A673 (cell line): ENCODE measurements around the gene AUNIP. TPM values are rescaled to one million over a fixed set of nuclear protein-coding genes. Genes with fewer than 3 reads are reported as not detected.

Experiments used
- BruUV-seq: library from RNA; stranded (reverse); fragments of 400-500 nt; replicated peaks from 2 replicates; lab custom pipeline; 2021; lab: Mats Ljungman, UMichigan
- CTCF ChIA-PET: fragments of 300-600 bp; sonication (Branson Sonifier 250); formaldehyde crosslinking; loops from one replicate; lab custom pipeline; 2022; ENCODE audit warnings: antibody characterized with exemption; lab: Charles Lee
- POLR2A ChIA-PET: fragments of 300-600 bp; sonication (Branson Sonifier 250); formaldehyde crosslinking; loops from one replicate; lab custom pipeline; 2022; ENCODE audit warnings: antibody characterized with exemption; ENCODE audit not compliant: low non-redundant PET; lab: Charles Lee
- DNase-seq: peaks from one replicate; pipeline ENCODE4 v3.0.0-alpha.2; 2015; ENCODE audit warnings: low spot score
- H3K27ac ChIP-seq: fragments of 200-600 bp; sonication (generic); 2 replicates; pipeline ENCODE4 v1.5.1; 2016; ENCODE audit warnings: mixed run types, low read depth, mild to moderate bottlenecking, mixed read lengths, antibody characterized with exemption, low read length; ENCODE audit not compliant: poor library complexity, severe bottlenecking
- H3K27me3 ChIP-seq: fragments of 200-600 bp; sonication (generic); replicated peaks from 2 replicates; pipeline ENCODE4 v1.6.1; 2017; ENCODE audit warnings: mixed run types, low read depth, mild to moderate bottlenecking, mixed read lengths, antibody characterized with exemption, low read length; ENCODE audit not compliant: insufficient read depth, poor library complexity
- H3K36me3 ChIP-seq: fragments of 200-600 bp; sonication (generic); 2 replicates; pipeline ENCODE4 v1.6.1; 2016; ENCODE audit warnings: mixed run types, mild to moderate bottlenecking, mixed read lengths, antibody characterized with exemption, low read length; ENCODE audit not compliant: insufficient read depth, poor library complexity, severe bottlenecking
- H3K4me1 ChIP-seq: fragments of 200-600 bp; sonication (generic); 2 replicates; pipeline ENCODE4 v1.6.1; 2017; ENCODE audit warnings: mixed run types, mild to moderate bottlenecking, mixed read lengths, antibody characterized with exemption, low read length; ENCODE audit not compliant: insufficient read depth, poor library complexity, severe bottlenecking
- H3K4me3 ChIP-seq: fragments of 200-600 bp; sonication (generic); 2 replicates; pipeline ENCODE4 v1.5.1; 2016; ENCODE audit warnings: low read depth, mixed run types, mild to moderate bottlenecking, mixed read lengths, low read length; ENCODE audit not compliant: poor library complexity, severe bottlenecking
- H3K9me3 ChIP-seq: fragments of 200-600 bp; sonication (generic); 2 replicates; pipeline ENCODE4 v1.6.1; 2016; ENCODE audit warnings: mixed run types, low read depth, mild to moderate bottlenecking, mixed read lengths, antibody characterized with exemption, low read length; ENCODE audit not compliant: poor library complexity, severe bottlenecking
- EZH2 ChIP-seq: fragments of 200-600 bp; sonication (generic); IDR thresholded peaks from 2 replicates; pipeline ENCODE4 v1.6.1; 2017; ENCODE audit warnings: borderline replicate concordance, low read depth, mild to moderate bottlenecking, mixed read lengths, antibody characterized with exemption, low read length; ENCODE audit not compliant: poor library complexity, severe bottlenecking
- intact Hi-C: fragments of 100-400 bp; cut with micrococcal nuclease; formaldehyde crosslinking; loops from one replicate; pipeline ENCODE4 v1.10.0; 2022; ENCODE audit not compliant: unreplicated experiment
- total RNA-seq: library from RNA; stranded (reverse); gene quantifications from 2 replicates; pipeline ENCODE4 v1.2.3, GENCODE V29; 2021
- TF ChIP-seq, protein P1 (sequence below): fragments of 300-800, 200-600 bp; sonication (generic); conservative IDR thresholded peaks from 2 replicates; pipeline ENCODE4 v1.5.1; 2017; ENCODE audit warnings: low read depth, mild to moderate bottlenecking, antibody characterized with exemption, low read length, moderate library complexity, mixed read lengths

Gene AUNIP
- total RNA-seq, 1 experiment from 2014 or later = 18.9 TPM

DNA sequence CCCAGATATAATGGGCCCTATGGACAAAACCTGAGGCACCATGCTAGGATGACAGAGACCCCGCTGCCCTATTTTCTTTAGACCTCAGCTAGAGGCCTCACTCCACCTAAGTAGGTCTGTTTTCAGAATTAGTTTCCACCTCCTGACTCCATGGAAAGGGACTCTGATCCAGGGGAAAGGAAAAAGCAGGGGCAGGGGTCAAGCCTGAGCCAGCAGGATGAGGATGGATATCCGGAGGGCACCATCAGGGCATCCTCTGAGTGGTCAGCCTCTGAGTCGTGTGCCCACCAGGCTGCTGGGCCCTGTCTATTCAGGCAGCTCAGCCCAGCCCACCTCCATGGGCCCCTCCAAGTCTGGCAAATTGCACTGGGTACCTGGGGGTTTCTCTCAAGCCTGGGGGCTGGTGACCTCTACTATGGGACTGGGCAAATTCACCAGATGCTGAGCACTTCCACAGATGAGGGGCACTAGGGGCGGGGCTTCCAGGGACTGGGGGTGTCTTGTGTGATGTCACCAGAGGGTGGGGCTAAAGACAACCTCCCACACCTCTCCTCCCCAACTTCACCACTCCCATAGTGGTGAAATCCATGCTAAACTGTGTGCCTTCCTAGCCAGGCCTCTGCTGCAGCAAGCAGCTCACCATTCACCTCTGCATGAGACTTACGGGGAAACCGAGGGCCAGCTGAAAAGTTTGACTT, 10.8 kb upstream of the AUNIP start:
- BruUV-seq = no TSS peak
- ChIA-PET CTCF (no interaction called here), POLR2A (no interaction called here)
- no peak overlapping the region for H3K27ac ChIP-seq
- peaks cover 4% of the 10 kb centered on the region for H3K4me1 ChIP-seq
- H3K36me3 ChIP-seq = no peaks in the 10 kb centered on the region
- no peaks in the 10 kb centered on the region for H3K9me3 ChIP-seq
- no peak for DNase-seq
- H3K27me3 ChIP-seq = no peaks in the 10 kb centered on the region
- H3K4me3 ChIP-seq = no peak overlapping the region
- intact Hi-C loops = no loop called here
- TF ChIP-seq, protein P1, sequence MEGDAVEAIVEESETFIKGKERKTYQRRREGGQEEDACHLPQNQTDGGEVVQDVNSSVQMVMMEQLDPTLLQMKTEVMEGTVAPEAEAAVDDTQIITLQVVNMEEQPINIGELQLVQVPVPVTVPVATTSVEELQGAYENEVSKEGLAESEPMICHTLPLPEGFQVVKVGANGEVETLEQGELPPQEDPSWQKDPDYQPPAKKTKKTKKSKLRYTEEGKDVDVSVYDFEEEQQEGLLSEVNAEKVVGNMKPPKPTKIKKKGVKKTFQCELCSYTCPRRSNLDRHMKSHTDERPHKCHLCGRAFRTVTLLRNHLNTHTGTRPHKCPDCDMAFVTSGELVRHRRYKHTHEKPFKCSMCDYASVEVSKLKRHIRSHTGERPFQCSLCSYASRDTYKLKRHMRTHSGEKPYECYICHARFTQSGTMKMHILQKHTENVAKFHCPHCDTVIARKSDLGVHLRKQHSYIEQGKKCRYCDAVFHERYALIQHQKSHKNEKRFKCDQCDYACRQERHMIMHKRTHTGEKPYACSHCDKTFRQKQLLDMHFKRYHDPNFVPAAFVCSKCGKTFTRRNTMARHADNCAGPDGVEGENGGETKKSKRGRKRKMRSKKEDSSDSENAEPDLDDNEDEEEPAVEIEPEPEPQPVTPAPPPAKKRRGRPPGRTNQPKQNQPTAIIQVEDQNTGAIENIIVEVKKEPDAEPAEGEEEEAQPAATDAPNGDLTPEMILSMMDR = no peak
- no peak for TF ChIP-seq EZH2

DNA sequence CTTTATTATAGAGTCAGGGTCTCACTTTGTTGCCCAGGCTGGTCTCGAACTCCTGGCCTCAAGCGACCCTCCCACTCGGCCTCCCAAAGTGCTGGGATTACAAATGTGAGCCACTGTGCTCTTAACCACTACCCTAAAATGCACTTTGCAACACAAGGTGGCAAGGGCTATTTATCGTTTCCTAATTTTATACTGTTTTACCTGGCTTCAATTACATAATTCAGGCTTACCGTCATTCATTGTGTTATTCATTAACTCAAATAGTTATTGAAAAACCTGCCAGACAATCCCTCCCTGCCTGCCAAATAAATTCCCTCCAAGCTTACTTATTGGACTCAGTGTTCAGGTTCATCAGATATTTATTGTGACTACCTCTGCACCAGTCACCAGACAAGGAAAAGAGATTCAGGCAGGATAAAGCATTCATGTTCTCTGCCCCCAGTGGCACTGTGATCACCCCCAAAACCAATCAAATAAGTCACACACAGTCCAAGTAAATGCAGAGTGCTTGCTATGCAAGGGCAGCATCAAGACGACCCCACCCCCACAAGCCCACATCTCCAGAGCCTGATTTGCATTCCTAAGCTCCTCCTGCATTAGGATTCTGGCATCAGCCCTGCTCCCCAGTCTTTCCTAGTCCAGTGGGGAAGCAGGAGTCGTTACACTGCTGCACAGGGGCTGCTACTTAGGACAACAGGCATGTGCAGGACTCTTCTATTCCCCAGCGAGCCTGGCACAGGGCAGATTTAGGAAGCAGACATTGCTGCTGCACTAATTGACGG, 8.1 kb upstream of the AUNIP start:
- ChIA-PET POLR2A (no interaction called here), CTCF (no interaction called here)
- H3K27ac ChIP-seq = no peak overlapping the region
- intact Hi-C loops = no loop called here
- H3K9me3 ChIP-seq = no peaks in the 10 kb centered on the region
- no peaks in the 10 kb centered on the region for H3K27me3 ChIP-seq
- no peaks in the 10 kb centered on the region for H3K4me1 ChIP-seq
- no peak overlapping the region for H3K4me3 ChIP-seq
- no peak for TF ChIP-seq EZH2
- TF ChIP-seq, protein P1 = no peak
- H3K36me3 ChIP-seq = no peaks in the 10 kb centered on the region
- BruUV-seq = no TSS peak
- no peak for DNase-seq

DNA sequence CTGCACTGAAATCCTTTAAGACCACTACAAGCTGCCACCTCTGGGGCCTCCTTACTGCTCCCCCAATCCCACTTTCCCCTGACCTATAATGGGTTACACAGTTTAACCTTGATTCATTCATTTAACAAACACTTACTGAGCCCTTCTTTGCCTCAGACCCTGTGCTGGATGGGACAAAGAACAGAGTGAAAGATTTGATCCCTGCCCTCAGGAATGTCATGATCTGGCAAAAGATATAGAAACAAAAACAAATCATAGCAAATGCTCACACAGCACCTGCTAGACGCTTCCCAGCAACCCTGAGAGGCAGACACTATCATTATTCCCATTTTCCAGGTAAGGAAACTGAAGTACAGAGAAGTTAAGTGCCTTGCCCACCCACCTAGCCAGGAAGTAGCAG, 7.0 kb upstream of the AUNIP start:
- CTCF ChIA-PET = no interaction called here
- POLR2A ChIA-PET = no interaction called here
- DNase-seq = no peak
- intact Hi-C loops = no loop called here
- Histone ChIP-seq H3K4me3 (no peak overlapping the region), H3K4me1 (peaks cover 2% of the 10 kb centered on the region), H3K27me3 (no peaks in the 10 kb centered on the region), H3K36me3 (no peaks in the 10 kb centered on the region), H3K27ac (no peak overlapping the region), H3K9me3 (no peaks in the 10 kb centered on the region)
- no peak for TF ChIP-seq EZH2
- TF ChIP-seq, protein P1 = no peak
- BruUV-seq = no TSS peak
